ENCODE measurements around the gene TFRC.
"Not testable (repeated sequence)": the region's sequence is repeated elsewhere in the genome, so short reads cannot be mapped to it uniquely, and the experiment has no call there.

Gene TFRC

DNA sequence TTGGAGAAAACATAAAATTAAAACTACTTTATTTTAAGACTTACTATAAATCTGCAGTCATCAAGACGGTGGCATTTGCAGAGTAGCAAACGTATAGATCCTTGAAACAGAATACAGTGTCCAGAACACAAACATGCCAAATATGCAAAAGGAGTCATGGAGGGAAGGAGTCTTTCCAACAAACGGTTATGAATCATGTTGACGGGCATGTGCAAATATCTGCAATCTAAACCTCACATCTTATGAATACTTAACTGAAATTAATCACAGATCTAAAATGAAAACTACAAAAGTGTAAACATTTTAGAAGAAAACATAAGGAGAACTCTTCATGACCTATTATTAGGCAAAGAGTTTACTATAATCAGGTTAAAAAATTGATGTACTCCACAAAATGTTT, 69.4 kb downstream of the TFRC start:
- no peak overlapping the region for H3K27ac ChIP-seq
- H3K36me3 ChIP-seq (ENCODE audit: control insufficient read depth, insufficient read depth, low read length), result no peaks in the 10 kb centered on the region
- no peaks in the 10 kb centered on the region for H3K4me1 ChIP-seq
- H3K4me3 ChIP-seq (ENCODE audit: low read depth, low read length), result no peak overlapping the region
- no peak overlapping the region for H3K4me2 ChIP-seq (ENCODE audit: low read length)
- H3K9me3 ChIP-seq (ENCODE audit: control insufficient read depth, low read length), result no peaks in the 10 kb centered on the region
- TF ChIP-seq, protein P1, sequence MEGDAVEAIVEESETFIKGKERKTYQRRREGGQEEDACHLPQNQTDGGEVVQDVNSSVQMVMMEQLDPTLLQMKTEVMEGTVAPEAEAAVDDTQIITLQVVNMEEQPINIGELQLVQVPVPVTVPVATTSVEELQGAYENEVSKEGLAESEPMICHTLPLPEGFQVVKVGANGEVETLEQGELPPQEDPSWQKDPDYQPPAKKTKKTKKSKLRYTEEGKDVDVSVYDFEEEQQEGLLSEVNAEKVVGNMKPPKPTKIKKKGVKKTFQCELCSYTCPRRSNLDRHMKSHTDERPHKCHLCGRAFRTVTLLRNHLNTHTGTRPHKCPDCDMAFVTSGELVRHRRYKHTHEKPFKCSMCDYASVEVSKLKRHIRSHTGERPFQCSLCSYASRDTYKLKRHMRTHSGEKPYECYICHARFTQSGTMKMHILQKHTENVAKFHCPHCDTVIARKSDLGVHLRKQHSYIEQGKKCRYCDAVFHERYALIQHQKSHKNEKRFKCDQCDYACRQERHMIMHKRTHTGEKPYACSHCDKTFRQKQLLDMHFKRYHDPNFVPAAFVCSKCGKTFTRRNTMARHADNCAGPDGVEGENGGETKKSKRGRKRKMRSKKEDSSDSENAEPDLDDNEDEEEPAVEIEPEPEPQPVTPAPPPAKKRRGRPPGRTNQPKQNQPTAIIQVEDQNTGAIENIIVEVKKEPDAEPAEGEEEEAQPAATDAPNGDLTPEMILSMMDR (IDR thresholded peaks at IDR 0.05), result no peak
- H3K27me3 ChIP-seq (ENCODE audit: control insufficient read depth, insufficient read depth, low read length), result no peaks in the 10 kb centered on the region
- no peaks in the 10 kb centered on the region for H3K79me2 ChIP-seq
- no peak overlapping the region for H2AFZ ChIP-seq
- no peak overlapping the region for H3K9ac ChIP-seq

DNA sequence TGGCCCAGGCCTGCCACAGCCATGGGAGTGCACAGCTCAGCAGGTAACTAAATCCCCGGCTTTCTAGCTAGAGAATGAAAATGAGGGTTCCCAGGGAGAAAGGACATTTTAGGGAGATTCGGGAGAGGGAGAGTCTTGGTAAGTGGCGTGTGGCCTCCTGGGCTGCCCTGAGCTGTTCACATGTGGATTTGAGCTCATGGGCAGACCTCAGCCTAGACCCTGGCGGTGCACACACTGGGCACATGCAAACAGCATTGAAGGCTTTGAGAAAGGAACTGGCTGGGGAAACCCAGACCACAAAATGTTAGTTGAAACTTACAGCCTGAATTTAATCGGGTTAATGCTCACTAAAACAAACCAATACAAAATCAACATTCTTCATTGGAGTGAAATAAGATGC, 72.4 kb downstream of the TFRC start:
- no peak overlapping the region for H3K27ac ChIP-seq
- H3K9ac ChIP-seq, result no peak overlapping the region
- no peak overlapping the region for H3K4me3 ChIP-seq (ENCODE audit: low read depth, low read length)
- H3K9me3 ChIP-seq (ENCODE audit: control insufficient read depth, low read length), result no peaks in the 10 kb centered on the region
- H3K4me2 ChIP-seq (ENCODE audit: low read length), result no peak overlapping the region
- no peaks in the 10 kb centered on the region for H3K79me2 ChIP-seq
- H2AFZ ChIP-seq, result no peak overlapping the region
- H3K36me3 ChIP-seq (ENCODE audit: control insufficient read depth, insufficient read depth, low read length), result no peaks in the 10 kb centered on the region
- H3K4me1 ChIP-seq, result no peaks in the 10 kb centered on the region
- TF ChIP-seq, protein P1 (IDR thresholded peaks at IDR 0.05), result no peak
- no peaks in the 10 kb centered on the region for H3K27me3 ChIP-seq (ENCODE audit: control insufficient read depth, insufficient read depth, low read length)

DNA sequence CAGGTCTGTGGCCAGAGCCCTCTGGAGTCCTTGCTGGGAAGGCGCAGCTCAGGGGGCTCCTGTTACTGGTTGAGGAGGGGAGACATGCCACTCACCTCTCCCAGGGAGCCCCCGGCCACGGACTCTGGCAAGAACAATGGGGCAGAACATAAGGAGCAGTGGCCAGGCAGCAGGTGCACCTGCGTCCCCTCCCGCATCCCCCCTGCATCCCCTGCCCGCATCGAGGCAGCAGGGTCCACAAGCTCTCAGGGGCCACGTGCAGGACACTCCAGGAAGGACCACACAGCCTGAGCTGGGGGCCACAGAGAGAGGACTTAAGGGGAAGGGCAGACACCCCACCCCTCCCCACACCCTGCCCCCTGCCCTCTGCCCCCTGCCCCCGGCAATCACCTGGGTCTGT, 73.0 kb downstream of the TFRC start:
- Histone ChIP-seq H3K9ac (no peak overlapping the region), H3K9me3 (ENCODE audit: control insufficient read depth, low read length) (no peaks in the 10 kb centered on the region), H3K27ac (no peak overlapping the region), H3K4me3 (ENCODE audit: low read depth, low read length) (no peak overlapping the region), H3K4me2 (ENCODE audit: low read length) (no peak overlapping the region), H2AFZ (no peak overlapping the region), H3K4me1 (no peaks in the 10 kb centered on the region), H3K36me3 (ENCODE audit: control insufficient read depth, insufficient read depth, low read length) (no peaks in the 10 kb centered on the region), H3K27me3 (ENCODE audit: control insufficient read depth, insufficient read depth, low read length) (no peaks in the 10 kb centered on the region), H3K79me2 (no peaks in the 10 kb centered on the region)
- TF ChIP-seq, protein P1 (IDR thresholded peaks at IDR 0.05), result no peak

DNA sequence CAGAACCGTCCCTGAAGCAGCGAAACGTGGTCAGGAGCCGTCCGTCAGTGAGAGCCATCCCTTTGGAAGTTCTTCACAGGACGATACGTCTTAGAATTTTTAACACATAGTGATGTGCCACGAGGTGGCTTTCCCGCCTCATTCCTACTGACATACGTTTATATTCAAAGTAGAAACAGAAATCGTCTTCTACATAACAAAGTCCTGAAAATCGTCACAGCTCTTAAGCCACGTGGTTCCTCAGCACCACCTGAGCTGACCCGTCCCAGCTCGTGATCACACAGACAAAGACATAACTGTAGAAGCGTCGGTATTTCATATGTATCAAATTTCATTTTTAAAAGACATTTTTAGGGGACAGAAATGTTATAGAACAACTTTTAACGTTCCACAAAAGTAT, 73.5 kb downstream of the TFRC start:
- Histone ChIP-seq H3K4me3 (ENCODE audit: low read depth, low read length) (no peak overlapping the region), H3K9ac (no peak overlapping the region), H3K27ac (no peak overlapping the region), H3K4me1 (no peaks in the 10 kb centered on the region), H3K36me3 (ENCODE audit: control insufficient read depth, insufficient read depth, low read length) (no peaks in the 10 kb centered on the region), H3K9me3 (ENCODE audit: control insufficient read depth, low read length) (no peaks in the 10 kb centered on the region), H3K4me2 (ENCODE audit: low read length) (no peak overlapping the region), H3K27me3 (ENCODE audit: control insufficient read depth, insufficient read depth, low read length) (no peaks in the 10 kb centered on the region), H3K79me2 (no peaks in the 10 kb centered on the region), H2AFZ (no peak overlapping the region)
- TF ChIP-seq, protein P1 (IDR thresholded peaks at IDR 0.05), result no peak

DNA sequence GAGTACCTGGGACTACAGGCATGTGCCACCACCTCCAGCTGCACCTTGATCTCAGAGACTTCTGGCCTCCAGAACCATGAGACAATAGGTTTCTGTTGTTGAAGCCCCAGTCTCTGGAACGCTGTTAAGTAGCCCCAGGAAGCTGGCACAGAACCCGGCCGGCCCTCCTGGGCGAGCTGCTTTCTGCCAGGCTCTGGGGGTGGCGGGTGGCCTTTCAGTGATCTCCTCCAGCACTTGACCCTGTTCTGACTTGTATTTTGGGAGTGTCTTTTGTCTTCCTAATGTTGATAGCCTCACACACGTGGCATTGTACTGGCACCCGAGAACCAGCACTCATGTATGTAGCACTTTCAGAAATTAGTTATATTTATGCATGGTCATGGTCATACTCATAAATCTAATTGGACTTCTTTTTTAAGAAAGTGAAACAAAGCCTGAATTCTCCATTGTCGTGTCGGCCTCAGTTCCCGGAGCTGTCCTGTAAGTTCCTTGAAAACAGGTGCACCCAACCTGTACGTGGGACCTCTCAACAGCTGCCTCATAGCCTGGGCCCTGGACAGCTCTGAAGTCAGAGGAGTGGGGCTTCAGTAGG, 74.0 kb downstream of the TFRC start:
- H3K4me2 ChIP-seq (ENCODE audit: low read length), result no peak overlapping the region
- no peaks in the 10 kb centered on the region for H3K36me3 ChIP-seq (ENCODE audit: control insufficient read depth, insufficient read depth, low read length)
- H3K79me2 ChIP-seq, result no peaks in the 10 kb centered on the region
- no peaks in the 10 kb centered on the region for H3K4me1 ChIP-seq
- no peak overlapping the region for H3K4me3 ChIP-seq (ENCODE audit: low read depth, low read length)
- TF ChIP-seq, protein P1 (IDR thresholded peaks at IDR 0.05), result no peak
- no peaks in the 10 kb centered on the region for H3K9me3 ChIP-seq (ENCODE audit: control insufficient read depth, low read length)
- no peak overlapping the region for H2AFZ ChIP-seq
- no peaks in the 10 kb centered on the region for H3K27me3 ChIP-seq (ENCODE audit: control insufficient read depth, insufficient read depth, low read length)
- no peak overlapping the region for H3K9ac ChIP-seq
- H3K27ac ChIP-seq, result no peak overlapping the region

DNA sequence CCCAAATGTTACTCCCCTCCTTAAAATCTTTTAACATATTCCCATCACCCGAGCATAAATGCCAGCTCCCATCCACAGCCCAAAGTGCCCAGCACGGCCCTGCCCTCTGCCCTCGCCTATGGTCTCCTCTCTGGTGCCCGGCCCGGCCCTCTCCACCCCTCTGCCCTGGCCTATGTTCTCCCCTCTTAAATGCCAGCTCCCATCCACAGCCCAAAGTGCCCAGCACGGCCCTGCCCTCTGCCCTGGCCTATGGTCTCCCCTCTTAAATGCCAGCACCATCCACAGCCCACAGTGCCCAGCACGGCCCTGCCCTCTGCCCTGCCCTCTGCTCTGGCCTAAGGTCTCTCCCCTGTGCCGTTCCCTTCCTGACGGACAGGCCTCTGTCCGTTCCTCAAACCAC, 76.6 kb downstream of the TFRC start:
- H3K27me3 ChIP-seq (ENCODE audit: control insufficient read depth, insufficient read depth, low read length); H3K4me2 ChIP-seq (ENCODE audit: low read length); H3K79me2 ChIP-seq; H3K4me1 ChIP-seq; H3K36me3 ChIP-seq (ENCODE audit: control insufficient read depth, insufficient read depth, low read length); H3K9me3 ChIP-seq (ENCODE audit: control insufficient read depth, low read length); H3K9ac ChIP-seq; H3K27ac ChIP-seq; H2AFZ ChIP-seq; H3K4me3 ChIP-seq (ENCODE audit: low read depth, low read length): not testable (repeated sequence)

DNA sequence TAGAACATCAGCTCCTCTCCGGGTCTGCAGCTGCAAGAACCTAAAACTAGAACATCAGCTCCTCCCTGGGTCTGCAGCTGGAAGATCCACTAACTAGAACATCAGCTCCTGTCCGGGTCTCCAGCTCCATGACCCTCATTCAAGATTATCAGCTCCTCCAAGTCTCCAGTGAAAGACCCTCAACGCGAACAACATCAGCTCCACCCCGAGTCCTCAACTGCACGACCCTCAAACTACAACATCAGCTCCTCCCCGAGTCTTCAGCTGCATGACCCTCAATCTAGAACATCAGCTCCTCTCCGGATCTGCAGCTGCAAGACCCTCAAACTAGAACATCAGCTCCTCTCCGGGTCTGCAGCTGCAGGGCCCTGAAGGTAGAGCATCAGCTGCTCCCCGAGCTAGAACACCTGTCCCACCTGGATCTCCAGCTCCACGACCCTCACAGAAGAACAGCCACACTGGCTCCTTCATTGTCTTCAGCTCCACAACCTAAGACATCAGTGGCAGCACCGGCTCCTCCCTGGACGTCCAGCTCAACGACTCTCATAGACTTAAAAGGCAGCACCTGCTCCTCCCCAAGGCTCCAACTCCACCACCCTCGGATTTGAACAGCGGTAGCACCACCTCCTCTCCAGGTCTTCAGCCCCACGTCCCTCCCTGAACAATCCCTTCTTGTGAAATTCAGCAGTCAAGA, 77.4 kb downstream of the TFRC start:
- not testable (repeated sequence) for H3K4me2 ChIP-seq (ENCODE audit: low read length)

More for the DNA sequence above, 77.4 kb downstream of the TFRC start:
- not testable (repeated sequence) for H3K27ac ChIP-seq; H2AFZ ChIP-seq; H3K4me3 ChIP-seq (ENCODE audit: low read depth, low read length); H3K4me1 ChIP-seq; H3K36me3 ChIP-seq (ENCODE audit: control insufficient read depth, insufficient read depth, low read length); H3K79me2 ChIP-seq; H3K27me3 ChIP-seq (ENCODE audit: control insufficient read depth, insufficient read depth, low read length); H3K9ac ChIP-seq; H3K9me3 ChIP-seq (ENCODE audit: control insufficient read depth, low read length)

All from parathyroid adenoma (tissue), 2 donors.